ENCODE results near the gene SETDB2. TPM values are rescaled to one million over a fixed set of nuclear protein-coding genes. Genes with fewer than 3 reads are reported as not detected.

Gene SETDB2
- total and polyA plus RNA-seq, 10 of the 15 experiments (the other 5 are each of a cell fraction or from before 2014, with no cell fraction given), result 1.2 to 10.0 (median 7.4) TPM

- BruUV-seq (replicated peaks), result no TSS peak
- H3K9ac ChIP-seq (ENCODE audit: control insufficient read depth, insufficient read depth, low read length), result no peak overlapping the region
- SMC1A ChIA-PET (ENCODE audit: uncharacterized antibody, unreplicated experiment), result interaction anchor here (1.4 kb wide), 1 partner anchor 22 kb away, joined by 3 read pairs; no protein-coding TSS in a partner anchor
- H2AFZ ChIP-seq (ENCODE audit: control insufficient read depth, low read depth, low read length), result peak overlapping the region; percentile 96
- H3K27ac ChIP-seq (ENCODE audit: control insufficient read depth, insufficient read depth), result peak overlapping the region; percentile 18; the same call in 1 of the 2 replicates
- H3K4me3 ChIP-seq, result no peak overlapping the region
- no peaks in the 10 kb centered on the region for H4K20me1 ChIP-seq (ENCODE audit: control insufficient read depth, insufficient read depth)
- H3K36me3 ChIP-seq (ENCODE audit: control insufficient read depth in 2 of 2, insufficient read depth in 2 of 2, low read length in 1 of 2), result no peaks in the 10 kb centered on the region
- no peaks in the 10 kb centered on the region for H3K4me1 ChIP-seq (ENCODE audit: control insufficient read depth, insufficient read depth, low read length)
- intact Hi-C loops (cut with micrococcal nuclease; ENCODE audit: unreplicated experiment), result no loop called here
- FAIRE-seq, result peak; percentile 81
- ATAC-seq, result 0 out of 3 replicates have a peak, but pooled peaks have one; percentile 39
- RAD21 ChIA-PET (ENCODE audit: unreplicated experiment), result interaction anchor here (1.0 kb wide), 1 partner anchor 207 kb away, joined by 4 read pairs; no protein-coding TSS in a partner anchor
- no peaks in the 10 kb centered on the region for H3K79me2 ChIP-seq (ENCODE audit: control insufficient read depth, insufficient read depth, low read length)
- in situ Hi-C loops (cut with MboI), result no loop called here
- DNase-seq (ENCODE audit: low read depth, low spot score), result no peak
- peak overlapping the region; percentile 75 for H3K4me2 ChIP-seq (ENCODE audit: control insufficient read depth, insufficient read depth)
- TF ChIP-seq JUNB (IDR thresholded peaks at IDR 0.05) (no peak), CREB1 (IDR thresholded peaks at IDR 0.05; ENCODE audit: low read depth) (0 out of 2 replicates have a peak, but pooled peaks have one; percentile 25), EP300 (IDR thresholded peaks at IDR 0.05; ENCODE audit: borderline replicate concordance in 1 of 2, control insufficient read depth in 1 of 2, low read depth in 2 of 2, low read length in 2 of 2) (no peak), IRF3 (IDR thresholded peaks at IDR 0.05) (no peak)
- CTCF ChIA-PET, result interaction anchor here (1.0 kb wide), 1 partner anchor 206 kb away, joined by 3 read pairs; no protein-coding TSS in a partner anchor
- H3K9me3 ChIP-seq (replicated peaks; ENCODE audit: control insufficient read depth, insufficient read depth, low read length), result no peaks in the 10 kb centered on the region; the same call in none of the 3 replicates
- POLR2A ChIA-PET, result interaction anchor here (0.5 kb wide), 1 partner anchor 34 kb away, joined by 5 read pairs; no protein-coding TSS in a partner anchor
- 20% methylated on average over 7 of the region's 7 CpGs for WGBS (ENCODE audit: insufficient coverage, insufficient replicate concordance, low lambda C conversion rate, missing lambda C conversion rate)
- no peaks in the 10 kb centered on the region; a peak in 1 of 4 replicates for H3K27me3 ChIP-seq (replicated peaks in 1 of 2; ENCODE audit: control insufficient read depth in 2 of 2, insufficient read depth in 2 of 2, low read length in 1 of 2)
Measured at GRCh38 chr13:49400755-49401659, 43.1 kb upstream of the SETDB2 start.

Measured in GM12878 (cell line).